ENCODE results near the gene PCA3.

Gene PCA3

DNA sequence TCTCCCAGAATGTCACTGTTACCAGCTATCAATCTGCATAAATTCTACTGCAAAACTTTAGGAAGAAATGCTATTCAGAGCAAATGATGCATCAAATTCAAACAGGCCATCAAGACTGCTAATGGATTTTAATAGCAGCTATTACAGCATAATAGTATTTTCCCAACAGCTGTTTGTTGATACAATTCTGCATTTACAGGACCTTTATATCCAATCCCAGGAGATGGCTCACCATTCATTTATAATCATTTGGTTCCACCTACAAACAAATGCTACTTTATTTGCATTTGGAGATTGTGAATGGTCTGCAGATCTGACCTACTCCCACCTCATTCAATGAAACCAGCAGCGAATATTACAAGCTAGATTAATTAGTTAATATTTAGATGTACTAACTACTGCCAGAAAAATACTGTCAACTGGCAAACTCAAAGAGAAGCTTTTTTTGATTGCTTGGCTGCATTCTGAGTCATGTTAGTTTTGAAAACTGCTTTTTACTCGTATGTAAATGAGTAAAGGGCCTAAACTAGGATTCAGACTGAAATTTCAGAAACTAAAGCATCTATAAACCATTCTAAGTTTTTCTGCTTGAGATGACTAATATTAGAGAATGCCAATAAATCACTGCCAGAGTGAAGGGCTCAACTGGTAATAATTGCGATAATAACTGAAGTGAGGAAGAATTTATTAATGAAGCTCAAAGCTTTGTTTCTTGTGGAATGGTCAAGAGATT, 7.1 kb upstream of the PCA3 start:
- no peak for DNase-seq (ENCODE audit: low read depth in 2 of 2)

DNA sequence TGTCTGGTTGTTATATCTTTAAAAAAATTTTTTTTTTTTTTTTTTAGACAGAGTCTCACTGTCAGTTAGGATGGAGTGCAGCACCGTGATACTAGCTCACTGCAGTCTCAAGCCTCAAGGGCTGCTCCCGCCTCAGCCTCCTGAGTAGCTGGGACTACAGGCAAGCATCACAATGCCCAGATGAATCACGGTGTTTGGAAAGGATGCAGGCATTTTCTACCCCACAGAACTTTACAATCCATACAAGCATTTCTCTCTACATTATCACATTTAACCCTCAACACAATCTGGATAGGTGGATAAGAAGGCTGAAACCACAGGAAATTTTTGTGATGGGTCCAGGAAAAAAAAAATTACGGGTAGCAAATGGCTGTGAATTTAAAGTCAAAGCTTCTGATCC, 5.8 kb upstream of the PCA3 start:
- no peak for DNase-seq (ENCODE audit: low read depth in 2 of 2)

DNA sequence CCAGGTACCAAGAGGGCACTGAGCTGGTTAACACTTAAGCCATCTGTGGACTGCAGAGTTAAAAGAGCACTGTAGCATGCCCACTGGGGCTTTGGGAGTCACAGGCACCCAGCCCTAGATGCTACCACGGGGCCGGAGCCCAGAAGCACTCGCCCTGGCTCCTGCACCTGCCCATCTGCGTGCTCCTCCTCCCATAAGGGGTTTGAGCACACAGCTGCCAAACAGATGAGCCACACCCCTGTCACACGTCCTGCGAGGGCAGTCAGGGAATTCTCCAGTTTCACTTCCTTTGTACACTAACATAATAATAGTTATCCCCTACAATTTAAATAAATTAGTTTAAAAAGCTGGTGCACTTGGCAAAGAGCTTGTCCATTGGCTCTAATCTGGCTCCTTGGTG, 4.5 kb upstream of the PCA3 start:
- DNase-seq (ENCODE audit: low read depth in 2 of 2), result no peak

DNA sequence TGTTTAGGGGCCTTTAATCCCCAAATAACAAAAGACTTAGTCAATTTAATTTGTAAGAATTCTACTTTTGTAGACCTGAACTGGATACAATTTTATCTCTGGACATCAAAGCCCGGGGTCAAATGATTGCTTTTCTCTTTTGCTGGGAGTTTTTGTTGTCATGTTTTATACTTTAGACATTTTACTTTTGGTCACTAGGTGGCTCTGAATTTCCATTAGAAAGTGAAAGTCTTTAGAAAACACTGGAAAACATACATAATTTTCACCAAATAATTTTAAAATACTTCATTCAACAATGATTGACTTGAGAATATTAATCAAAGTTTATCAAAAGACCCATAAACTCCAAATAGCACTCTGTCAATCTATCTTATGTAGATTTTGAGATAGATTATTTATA, 2.8 kb upstream of the PCA3 start:
- DNase-seq (ENCODE audit: low read depth in 2 of 2), result no peak

DNA sequence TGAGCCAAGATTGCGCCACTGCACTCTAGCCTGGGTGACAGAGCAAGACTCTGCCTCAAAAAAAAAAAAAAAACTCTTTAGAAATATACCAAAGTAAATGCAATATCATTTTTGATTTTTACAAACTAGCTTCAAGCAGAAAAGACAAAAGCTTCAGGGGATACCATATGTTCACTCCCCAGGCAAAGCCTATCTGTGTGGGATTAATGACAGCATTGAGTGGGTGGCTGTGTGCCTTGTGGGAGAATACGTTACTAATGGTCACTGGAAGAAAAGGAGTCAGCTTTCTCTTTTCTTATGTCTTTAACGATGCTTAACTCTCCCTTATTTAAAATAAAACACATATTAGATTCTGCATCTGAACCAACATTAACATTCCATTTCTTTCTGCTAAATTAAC, 1.9 kb downstream of the PCA3 start:
- DNase-seq (ENCODE audit: low read depth in 2 of 2), result no peak

DNA sequence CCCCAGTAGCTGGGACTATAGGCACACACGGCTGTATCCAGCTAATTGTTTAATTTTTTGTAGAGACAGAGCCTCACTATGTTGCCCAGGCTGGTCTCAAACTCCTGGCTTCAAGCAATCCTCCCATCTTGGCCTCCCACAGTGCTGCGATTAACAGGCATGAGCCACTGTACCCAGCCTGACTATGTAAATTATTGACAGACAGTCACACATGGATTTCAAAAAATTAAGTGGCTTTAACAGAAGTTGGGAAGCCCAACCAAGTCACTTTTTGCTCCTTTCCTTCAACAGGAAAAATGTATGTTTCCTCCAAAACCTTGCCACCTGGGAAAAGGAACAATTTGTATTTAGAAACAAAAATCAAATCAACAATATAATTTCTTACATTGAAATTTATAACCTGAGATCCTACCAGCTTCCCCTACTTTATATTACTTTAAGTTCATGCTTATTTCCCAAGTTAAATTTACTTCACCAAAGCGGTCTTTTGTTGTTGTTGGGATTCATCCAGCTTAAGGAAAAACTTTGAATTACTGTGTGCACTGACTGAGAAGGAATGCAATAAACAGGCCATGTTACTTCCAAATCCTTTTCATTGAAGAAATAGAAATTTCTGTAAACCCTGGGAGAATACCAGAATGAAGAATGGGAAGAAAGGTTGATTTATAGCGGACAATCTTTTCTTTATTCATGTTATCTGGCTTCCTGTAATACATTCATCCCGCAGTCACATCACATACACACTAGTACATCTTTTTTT, 8.6 kb downstream of the PCA3 start:
- no peak for DNase-seq (ENCODE audit: low read depth in 2 of 2)

DNA sequence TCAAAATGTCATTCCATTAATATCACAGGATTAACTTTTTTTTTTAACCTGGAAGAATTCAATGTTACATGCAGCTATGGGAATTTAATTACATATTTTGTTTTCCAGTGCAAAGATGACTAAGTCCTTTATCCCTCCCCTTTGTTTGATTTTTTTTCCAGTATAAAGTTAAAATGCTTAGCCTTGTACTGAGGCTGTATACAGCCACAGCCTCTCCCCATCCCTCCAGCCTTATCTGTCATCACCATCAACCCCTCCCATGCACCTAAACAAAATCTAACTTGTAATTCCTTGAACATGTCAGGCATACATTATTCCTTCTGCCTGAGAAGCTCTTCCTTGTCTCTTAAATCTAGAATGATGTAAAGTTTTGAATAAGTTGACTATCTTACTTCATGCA, 20.6 kb downstream of the PCA3 start:
- no peak for DNase-seq (ENCODE audit: low read depth in 2 of 2)

DNA sequence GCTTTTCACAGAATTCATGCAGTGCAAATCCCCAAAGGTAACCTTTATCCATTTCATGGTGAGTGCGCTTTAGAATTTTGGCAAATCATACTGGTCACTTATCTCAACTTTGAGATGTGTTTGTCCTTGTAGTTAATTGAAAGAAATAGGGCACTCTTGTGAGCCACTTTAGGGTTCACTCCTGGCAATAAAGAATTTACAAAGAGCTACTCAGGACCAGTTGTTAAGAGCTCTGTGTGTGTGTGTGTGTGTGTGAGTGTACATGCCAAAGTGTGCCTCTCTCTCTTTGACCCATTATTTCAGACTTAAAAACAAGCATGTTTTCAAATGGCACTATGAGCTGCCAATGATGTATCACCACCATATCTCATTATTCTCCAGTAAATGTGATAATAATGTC, 21.3 kb downstream of the PCA3 start:
- DNase-seq (ENCODE audit: low read depth in 2 of 2), result no peak

DNA sequence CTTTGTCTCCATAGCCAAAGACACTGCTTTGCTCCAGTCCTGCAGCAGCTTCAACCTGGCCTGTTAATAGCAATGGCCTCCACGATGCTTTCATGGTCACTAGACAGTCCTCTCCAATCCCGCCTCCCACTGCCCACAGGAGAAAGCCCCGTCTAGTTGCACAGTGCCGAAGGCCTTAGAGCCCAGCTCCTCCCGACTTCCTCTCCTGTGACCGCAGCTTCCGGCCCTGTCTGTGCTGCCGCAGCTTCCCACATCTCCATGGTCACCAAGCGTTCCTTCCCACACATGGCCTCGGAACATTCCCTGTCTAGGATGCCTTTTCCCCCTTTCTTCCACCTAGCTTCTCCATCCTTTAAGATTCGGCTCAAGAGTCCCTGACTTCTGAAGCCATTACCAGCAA, 23.4 kb downstream of the PCA3 start:
- DNase-seq (ENCODE audit: low read depth in 2 of 2), result no peak

DNA sequence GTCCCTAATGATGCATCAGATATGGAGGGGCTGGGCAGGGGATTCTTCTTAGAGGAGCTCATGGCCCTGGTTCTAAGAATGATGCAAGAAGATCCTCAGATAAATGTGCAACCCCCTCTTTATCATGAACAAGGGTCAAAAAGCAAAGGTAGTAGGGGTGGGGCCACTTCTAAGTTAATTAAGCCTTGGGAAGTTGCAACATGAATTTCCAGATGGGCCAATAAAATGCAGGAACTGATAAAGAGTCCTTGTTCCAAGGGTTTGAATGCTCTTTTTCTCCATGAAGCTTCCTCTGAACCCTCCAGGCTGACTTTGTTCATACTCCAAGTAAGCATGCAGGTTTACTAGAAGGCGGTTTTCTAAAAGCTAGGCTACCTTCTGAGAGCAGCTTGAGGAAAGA, 25.6 kb downstream of the PCA3 start:
- DNase-seq (ENCODE audit: low read depth in 2 of 2), result no peak

DNA sequence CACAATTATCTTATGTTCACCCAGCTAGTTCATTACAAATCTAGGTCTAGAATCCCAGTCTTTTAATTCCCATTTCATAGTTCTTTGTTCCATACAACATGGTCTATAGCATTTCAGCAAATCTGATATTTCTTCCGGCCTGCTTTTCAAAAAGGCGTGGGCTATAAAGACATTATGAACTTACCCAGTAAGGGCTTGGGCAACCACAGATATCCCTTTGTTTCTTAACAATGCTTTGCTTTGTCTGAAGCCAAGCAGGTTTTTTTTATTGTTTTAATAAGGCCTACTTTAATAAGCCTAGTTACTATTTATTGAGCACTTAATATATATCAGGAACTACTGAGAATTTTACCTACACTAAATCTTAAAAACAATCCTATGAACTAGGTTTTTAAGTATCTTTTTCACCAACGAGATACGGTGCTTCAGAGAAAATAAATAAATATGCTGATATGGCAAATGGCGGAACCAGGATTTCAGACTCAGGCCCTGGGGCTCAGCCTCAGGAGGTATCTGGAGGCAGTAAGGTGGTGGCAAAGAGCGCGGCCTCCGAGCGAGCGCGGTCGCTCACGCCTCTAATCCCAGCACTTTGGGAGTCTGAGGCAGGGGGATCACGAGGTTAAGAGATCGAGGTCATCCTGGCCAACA, 29.7 kb downstream of the PCA3 start:
- no peak for DNase-seq (ENCODE audit: low read depth in 2 of 2)

DNA sequence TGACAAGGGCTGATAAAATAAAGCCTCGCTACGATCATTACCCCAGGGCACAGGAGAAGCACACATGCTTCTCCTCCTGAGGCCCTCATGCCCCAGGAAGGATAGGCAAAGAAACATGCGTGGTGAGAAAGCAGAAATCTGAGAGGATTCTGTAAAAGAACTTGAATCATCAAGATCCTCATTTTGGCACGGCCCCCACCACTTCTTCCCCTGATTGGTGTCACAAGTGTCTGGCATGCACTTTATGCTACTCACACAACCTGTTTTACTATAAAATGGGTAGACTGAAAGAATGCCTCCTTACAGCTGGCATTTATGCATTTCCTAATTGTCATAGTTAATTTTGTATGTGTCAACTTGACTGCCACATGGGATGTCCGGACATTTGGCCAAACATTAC, 32.1 kb downstream of the PCA3 start:
- no peak for DNase-seq (ENCODE audit: low read depth in 2 of 2)

DNA sequence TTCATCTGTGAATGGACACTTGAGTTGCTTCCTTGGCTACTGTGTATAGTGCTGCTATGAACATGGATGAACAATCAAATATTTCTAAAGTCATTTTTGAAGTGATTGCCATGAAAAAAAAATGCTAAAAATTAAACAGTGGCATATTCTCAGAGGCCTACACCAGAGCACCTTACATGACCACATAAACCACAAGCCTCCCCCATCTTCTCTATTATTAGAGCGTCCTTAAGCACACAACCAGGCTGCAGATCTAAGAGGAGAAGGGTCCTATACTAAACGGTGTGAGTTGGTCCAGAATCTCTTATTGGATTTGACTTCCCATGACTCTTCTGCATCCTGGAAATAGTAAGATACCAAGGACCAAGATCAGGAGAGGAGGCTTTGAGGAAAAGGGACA, 34.3 kb downstream of the PCA3 start:
- no peak for DNase-seq (ENCODE audit: low read depth in 2 of 2)

DNA sequence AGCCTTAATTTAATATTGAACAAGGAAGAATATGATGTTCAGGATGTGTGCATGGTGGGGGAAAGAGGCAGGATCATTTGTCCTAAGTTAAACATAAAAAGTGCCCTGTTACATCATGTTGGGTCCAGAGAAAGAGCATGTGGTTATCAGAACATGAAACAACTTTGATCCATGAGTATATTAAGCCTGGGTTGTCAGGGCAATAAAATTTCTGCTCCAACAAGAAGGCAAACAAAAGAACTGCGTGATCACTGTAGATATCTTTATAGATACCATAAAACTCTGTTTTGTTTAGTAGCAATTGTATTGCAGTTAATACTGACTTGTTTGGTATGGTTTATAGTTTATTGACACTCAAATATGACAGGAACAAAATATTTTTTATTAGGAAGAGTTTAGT, 35.2 kb downstream of the PCA3 start:
- no peak for DNase-seq (ENCODE audit: low read depth in 2 of 2)

DNA sequence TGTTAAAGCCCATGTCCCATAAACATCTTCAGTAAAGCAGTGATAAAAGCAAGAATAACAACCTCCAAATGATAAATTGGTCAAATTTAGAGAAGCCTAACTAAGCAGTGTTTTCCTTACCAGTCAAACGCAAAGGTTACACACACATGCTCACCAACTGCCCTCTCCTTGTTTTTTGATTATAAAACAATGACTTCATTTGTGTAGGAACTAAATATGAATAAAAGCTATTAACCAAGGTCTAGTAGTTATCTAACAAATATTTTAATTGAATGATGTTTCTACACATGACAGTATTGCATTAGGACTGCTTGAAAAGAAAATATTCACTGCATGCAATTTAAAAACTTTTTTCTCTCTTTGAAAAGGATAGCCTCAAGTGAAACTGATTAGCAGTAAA, 36.7 kb downstream of the PCA3 start:
- no peak for DNase-seq (ENCODE audit: low read depth in 2 of 2)

DNA sequence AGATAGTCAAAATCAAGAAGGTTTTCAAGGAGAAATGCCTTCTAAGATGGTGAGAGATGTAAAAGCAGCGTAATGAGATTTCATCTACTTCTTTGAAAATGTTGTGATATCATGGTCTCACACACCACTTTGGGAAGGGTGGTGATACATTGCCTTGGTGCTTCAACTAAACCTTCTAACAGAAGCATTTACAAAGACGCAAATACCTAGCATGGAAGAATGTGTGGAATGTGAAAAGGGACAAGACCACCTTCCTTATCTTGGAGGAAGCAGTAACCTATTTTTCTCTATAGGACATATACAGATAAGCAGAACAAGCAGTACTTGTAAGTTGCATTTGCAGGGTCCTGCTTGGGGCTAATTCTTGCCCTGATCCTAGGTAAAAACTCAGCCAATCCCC, 38.8 kb downstream of the PCA3 start:
- no peak for DNase-seq (ENCODE audit: low read depth in 2 of 2)

DNA sequence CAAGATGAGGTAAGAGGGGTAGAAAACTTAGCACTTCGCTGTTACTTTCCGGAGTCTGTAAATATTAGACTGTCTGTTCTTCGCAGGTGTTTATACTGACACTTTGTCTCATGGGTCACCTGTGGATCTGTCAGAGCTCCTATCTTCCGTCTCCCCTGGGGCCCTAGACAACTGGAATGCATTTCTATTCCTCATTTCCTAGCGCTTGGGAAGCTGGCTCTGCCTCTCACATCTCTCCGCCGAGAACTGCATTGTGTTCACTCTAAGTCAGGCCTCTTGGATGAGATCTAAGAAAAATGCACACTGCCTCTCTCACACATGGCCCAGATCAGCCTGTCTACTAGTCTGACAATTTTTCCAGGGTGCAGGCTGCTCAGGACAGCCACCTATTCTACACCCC, 39.5 kb downstream of the PCA3 start:
- DNase-seq (ENCODE audit: low read depth in 2 of 2), result no peak

DNA sequence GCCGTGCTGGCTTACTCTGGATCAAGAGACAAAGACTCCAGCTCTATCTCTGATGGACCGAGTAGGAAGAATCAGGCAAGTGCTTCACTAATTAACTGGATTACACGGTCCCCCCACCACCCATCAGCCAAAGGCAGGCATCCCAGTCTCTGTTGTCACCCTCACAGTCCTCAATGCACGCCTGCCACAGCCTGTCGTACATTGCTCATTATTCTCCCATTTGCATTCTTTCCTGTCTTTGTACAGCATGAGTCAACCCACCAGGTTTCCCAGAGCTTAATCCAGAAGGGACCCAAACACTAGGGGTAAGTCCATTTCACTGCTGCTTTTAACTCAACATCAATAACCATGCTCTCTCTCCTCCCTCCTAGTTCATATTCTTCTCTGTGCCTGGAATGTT, 44.4 kb downstream of the PCA3 start:
- no peak for DNase-seq (ENCODE audit: low read depth in 2 of 2)

DNA sequence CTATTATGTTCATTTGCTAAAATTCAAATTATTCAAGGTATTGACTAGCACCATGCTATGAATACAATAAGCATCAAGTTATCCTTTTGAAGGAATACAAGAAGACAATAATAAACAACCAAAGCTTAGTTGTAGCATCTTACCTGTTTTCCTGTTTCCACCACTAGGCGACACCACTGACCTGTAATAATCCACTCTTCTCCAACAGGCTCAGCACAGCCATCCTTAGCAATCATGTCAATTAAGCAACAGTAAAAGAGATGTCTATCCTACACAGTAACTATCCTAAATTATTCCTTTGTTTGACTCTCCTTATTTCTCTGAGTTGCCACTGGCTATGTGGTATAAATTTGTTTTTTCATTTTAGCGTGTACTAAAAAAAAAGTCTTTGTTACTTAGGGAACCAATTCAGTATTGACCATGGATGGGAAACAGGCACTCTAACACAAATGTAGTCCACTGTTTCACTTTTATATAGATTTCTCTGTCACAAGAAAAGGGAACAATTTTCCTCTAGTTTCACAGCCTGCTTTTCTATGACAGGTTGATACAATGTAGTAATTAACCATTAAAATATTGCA, 46.2 kb downstream of the PCA3 start:
- DNase-seq (ENCODE audit: low read depth in 2 of 2), result no peak

DNA sequence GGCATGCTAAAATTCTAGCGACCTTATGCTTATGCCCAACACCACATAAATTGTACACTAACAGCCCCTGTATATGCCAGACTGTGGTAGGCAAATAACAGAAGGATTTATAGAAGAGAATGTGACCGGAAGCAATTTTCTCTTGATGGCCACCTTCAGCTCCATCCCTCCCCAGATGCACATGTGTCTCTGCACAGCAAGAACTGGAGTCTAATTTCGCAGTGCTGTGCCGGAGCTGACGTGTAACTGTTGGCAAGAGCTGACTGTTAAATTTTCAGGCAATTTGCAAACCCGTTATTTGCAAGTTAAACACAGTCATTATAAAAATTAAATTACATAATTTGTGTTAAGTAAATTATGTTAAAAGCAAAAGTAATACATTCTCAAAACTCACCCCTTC, 48.4 kb downstream of the PCA3 start:
- DNase-seq (ENCODE audit: low read depth in 2 of 2), result no peak

DNA sequence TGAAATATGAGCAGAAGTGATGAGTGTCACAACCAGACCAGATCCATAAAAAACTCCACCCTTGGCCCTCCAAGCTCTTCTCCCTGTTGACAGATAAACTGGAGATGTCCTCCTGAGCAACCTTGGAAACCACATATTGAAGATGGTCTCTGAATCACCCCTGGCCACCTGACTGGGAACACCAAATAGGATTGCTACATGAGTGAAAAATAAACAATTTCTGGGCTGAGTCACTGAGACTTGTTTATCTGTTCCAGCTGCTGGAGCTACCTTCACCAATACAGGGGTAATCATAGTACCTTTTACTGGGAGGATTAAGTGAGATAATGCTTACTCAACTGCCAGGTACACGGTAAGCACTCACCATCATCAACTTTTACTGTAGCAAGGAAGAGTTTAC, 53.3 kb downstream of the PCA3 start:
- no peak for DNase-seq (ENCODE audit: low read depth in 2 of 2)

DNA sequence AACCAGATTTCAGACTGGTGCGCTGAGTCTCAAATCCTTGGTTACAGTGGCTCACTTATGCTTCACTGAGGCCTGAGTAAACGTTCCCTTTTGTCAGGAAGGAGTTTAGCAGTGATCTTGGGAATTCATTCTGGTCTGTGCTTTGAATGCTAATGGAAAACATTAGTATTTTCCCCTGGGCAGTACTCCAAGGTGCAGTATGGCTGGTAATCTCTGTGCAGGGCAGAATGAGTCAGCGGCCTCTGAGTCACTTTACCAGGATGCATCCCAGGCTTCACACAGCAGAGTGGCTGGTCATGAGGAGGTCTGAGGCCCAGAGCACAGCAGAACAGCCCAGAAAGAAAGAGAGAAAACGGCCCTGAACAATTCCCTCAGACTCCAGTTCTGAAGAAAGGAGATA, 54.0 kb downstream of the PCA3 start:
- DNase-seq (ENCODE audit: low read depth in 2 of 2), result no peak

DNA sequence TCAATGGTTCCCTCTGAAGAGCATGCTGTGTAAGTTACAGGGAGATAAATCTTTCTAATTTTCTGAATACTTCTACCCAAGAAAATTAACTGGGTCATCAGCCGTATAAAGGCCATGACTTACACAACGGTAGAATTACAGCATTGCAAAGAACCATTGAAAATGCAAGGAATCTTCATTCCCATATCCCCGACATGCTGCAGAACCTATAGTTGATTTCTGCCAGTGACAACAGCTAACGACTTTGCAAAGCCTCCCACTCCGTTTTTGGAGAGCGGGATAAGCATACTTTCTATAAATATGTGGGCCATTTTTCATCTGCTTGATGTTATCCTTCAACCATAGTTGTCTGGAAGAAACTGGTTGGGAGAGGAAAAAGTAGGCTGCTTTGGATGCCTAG, 56.2 kb downstream of the PCA3 start:
- DNase-seq (ENCODE audit: low read depth in 2 of 2), result no peak

Measured in stimulated activated CD4-positive, alpha-beta T cell treated with anti-CD3 and anti-CD28 coated beads, Interleukin-1b, Interleukin-23, amount 100 ng/mL, for 1 hour (primary cell).